PC-3 (cell line): ENCODE data around the gene TMEM229B.

Experiments used
- EZH2 ChIP-seq: fragments of 300-600 bp; sonication (generic); IDR thresholded peaks from one replicate; pipeline ENCODE4 v1.6.1; 2017; ENCODE audit warnings: antibody characterized with exemption, mild to moderate bottlenecking, low read length; ENCODE audit not compliant: unreplicated experiment
- TF ChIP-seq, protein P1 (sequence below): fragments of 300-600 bp; sonication (generic); conservative IDR thresholded peaks from 2 replicates; pipeline ENCODE4 v1.5.1; 2017; ENCODE audit warnings: antibody characterized with exemption, low read depth, mild to moderate bottlenecking, low read length

DNA sequence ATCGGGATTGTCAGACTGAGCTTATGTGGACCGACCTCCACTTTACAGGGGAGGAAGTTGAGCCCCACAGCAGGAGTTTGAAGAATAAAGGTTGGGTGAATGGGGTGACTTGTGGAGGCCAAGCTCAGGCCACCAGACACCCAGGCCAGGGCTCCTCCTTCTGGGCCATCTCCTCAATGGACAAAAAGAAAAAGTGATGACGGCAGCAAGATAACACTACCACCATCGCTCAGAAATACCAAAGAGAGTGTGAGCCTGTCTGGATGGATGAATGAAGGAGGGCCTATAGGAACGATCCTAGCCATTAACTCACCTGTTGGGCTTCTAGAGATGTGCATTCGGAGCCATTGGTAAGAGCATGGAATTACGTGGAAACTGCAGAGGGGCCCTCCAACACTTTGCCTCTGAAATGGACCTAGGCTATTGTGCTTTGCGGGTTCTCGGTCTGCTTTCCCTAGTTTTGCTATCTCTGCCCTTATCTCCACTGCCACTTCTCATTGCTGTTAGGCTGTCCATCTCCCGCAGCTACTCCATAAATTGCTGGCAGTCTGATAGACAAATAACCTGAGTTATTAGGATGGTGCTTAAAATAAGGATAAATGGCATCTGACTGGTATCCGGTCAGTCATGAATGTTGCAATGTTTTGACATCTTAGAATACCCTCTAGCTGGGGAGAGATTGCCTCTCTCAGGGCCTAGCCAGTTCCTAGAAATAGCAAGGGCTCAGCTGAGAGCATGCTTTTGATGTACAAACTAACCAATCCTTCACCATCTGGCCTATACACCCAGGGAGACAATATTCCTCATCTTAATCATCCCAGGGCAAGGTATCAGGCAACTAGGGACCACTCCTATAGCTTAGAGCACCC is 66.9 kb downstream of the TMEM229B start:
- TF ChIP-seq, protein P1, sequence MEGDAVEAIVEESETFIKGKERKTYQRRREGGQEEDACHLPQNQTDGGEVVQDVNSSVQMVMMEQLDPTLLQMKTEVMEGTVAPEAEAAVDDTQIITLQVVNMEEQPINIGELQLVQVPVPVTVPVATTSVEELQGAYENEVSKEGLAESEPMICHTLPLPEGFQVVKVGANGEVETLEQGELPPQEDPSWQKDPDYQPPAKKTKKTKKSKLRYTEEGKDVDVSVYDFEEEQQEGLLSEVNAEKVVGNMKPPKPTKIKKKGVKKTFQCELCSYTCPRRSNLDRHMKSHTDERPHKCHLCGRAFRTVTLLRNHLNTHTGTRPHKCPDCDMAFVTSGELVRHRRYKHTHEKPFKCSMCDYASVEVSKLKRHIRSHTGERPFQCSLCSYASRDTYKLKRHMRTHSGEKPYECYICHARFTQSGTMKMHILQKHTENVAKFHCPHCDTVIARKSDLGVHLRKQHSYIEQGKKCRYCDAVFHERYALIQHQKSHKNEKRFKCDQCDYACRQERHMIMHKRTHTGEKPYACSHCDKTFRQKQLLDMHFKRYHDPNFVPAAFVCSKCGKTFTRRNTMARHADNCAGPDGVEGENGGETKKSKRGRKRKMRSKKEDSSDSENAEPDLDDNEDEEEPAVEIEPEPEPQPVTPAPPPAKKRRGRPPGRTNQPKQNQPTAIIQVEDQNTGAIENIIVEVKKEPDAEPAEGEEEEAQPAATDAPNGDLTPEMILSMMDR: no peak
- no peak for TF ChIP-seq EZH2
